Colonic mucosa (tissue), 4 donors: ENCODE results near the gene KIF3A. TPM values are rescaled to one million over a fixed set of nuclear protein-coding genes. Genes with fewer than 3 reads are reported as not detected.

ENCODE experiments used
- DNase-seq: peaks from one replicate; pipeline ENCODE4 v3.0.0-alpha.2; 2020
- H3K27ac ChIP-seq: fragments of 200-600 bp; one replicate; pipeline ENCODE4 v1.8.0; 2021
- H3K27me3 ChIP-seq: fragments of 200-600 bp; one replicate; pipeline ENCODE4 v1.8.0; 2021
- H3K36me3 ChIP-seq: fragments of 200-600 bp; one replicate; pipeline ENCODE4 v1.8.0; 2021
- H3K4me1 ChIP-seq: fragments of 200-600 bp; one replicate; pipeline ENCODE4 v1.8.0; 2021; ENCODE audit warnings: mild to moderate bottlenecking
- H3K4me3 ChIP-seq: fragments of 200-600 bp; one replicate; pipeline ENCODE4 v1.8.0; 2021
- H3K9ac ChIP-seq, 2 donors: one replicate each; pipeline ENCODE4 v1.7.0; 2013; ENCODE audit warnings: control low read depth in 2 of 2, low read depth in 2 of 2, low read length in 2 of 2
- H3K9me3 ChIP-seq: fragments of 200-600 bp; one replicate; pipeline ENCODE4 v1.8.0; 2021
- intact Hi-C: fragments of 100-400 bp; cut with DNase I; formaldehyde crosslinking; loops from one replicate; pipeline ENCODE4 v1.14.1; 2022
- total RNA-seq, 2 donors: library from RNA; stranded (reverse); fragmentation: NEBNext Ultra II Directional in 1 of 2; extraction: Animal tissue kit (Norgen Biotek cat#: 25700) in 1 of 2; gene quantifications; one replicate each; pipeline ENCODE4 v1.2.1, GENCODE V29; 2021
- TF ChIP-seq, protein P1 (sequence below): fragments of 200-600 bp; IDR thresholded peaks from one replicate; pipeline ENCODE4 v1.8.0; 2022; ENCODE audit warnings: antibody characterized with exemption, mild to moderate bottlenecking
- donor health status: healthy.
- donor health status: DM: no; HTN: no; CAD: no.
- donor health status: DM: no; HTN: no; CAD: no.

The KIF3A gene
- total RNA-seq, 2 donors from 2014 or later: 4.0 to 5.2 TPM

DNA sequence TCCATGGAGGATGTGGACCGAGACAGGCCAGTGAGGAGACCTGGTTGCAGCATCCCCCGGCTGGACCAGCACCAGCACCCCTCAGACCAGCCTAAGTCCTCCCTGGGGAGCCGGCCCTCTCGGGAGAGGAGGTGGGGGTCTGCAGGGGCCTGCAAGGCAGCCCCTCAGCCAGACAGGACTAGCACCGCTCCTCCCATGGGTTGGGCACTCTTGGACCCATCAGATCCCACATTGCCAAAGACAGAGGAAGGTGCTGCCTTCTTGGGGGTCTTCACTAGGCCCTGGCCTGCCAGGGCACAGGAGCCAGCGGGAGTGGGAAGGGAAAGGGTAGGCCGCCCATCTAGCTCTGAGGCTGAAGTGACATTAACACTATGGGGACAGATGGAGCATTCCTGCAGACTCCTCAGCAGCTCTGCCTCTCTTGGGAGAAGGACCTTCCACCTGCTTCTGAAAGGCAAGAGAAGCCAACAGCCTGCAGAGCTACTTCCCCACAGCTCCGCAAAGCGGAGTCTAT lies 72.6 kb downstream of the KIF3A start:
- TF ChIP-seq, protein P1, sequence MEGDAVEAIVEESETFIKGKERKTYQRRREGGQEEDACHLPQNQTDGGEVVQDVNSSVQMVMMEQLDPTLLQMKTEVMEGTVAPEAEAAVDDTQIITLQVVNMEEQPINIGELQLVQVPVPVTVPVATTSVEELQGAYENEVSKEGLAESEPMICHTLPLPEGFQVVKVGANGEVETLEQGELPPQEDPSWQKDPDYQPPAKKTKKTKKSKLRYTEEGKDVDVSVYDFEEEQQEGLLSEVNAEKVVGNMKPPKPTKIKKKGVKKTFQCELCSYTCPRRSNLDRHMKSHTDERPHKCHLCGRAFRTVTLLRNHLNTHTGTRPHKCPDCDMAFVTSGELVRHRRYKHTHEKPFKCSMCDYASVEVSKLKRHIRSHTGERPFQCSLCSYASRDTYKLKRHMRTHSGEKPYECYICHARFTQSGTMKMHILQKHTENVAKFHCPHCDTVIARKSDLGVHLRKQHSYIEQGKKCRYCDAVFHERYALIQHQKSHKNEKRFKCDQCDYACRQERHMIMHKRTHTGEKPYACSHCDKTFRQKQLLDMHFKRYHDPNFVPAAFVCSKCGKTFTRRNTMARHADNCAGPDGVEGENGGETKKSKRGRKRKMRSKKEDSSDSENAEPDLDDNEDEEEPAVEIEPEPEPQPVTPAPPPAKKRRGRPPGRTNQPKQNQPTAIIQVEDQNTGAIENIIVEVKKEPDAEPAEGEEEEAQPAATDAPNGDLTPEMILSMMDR: no peak
- no peaks in the 10 kb centered on the region for H3K4me1 ChIP-seq
- H3K9me3 ChIP-seq: no peaks in the 10 kb centered on the region
- no peak overlapping the region for H3K4me3 ChIP-seq
- H3K27me3 ChIP-seq: no peaks in the 10 kb centered on the region
- H3K36me3 ChIP-seq: no peaks in the 10 kb centered on the region
- DNase-seq: no peak
- H3K9ac ChIP-seq: no peak overlapping the region
- intact Hi-C loops: no loop called here
- no peak overlapping the region for H3K27ac ChIP-seq

DNA sequence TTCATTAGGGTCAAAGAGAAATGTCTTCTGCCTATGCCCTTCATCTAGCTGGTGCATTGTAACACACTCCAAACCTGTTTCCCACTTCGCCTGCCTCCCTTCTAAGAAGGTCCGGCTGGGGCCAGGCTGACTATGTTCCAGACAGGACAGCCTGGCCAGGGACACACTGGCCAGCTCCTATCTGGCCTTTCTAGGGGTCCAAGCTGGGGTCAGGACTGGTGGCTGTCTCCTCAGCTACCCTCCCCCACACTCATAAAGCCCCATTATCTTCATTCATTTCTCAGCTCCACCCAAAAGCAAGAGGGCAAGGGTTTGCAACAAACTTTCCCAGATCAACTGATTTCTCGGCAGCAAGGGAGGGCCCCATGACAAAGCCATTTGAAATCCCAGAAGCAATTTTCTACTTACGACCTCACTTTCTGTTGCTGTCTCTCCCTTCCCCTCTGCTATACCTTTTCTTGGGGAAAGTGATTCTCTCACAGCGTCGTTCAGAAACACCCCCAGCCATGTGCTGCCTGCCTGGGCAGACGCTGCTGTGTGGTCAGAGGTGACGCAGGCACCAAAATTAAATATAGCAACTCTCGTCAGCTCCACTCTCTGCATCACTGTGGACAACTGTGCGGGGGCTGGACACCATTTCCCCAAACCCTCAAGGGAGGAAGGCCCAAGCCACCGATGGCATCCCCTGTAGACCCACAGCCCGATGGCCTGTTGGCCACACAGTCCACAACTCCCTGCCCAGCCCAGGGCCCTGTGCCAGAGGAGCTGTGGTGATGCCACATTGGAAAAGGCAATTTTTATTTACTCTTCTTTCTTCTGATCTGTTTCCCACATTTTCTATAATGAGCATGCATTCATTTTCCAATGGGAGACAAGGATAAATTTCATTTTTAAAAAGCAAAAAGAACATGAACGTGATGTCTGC lies 73.3 kb downstream of the KIF3A start:
- H3K27ac ChIP-seq: no peak overlapping the region
- intact Hi-C loops: no loop called here
- no peak for DNase-seq
- H3K4me1 ChIP-seq: no peaks in the 10 kb centered on the region
- no peak overlapping the region for H3K4me3 ChIP-seq
- no peaks in the 10 kb centered on the region for H3K9me3 ChIP-seq
- TF ChIP-seq, protein P1: no peak
- no peak overlapping the region for H3K9ac ChIP-seq
- no peaks in the 10 kb centered on the region for H3K36me3 ChIP-seq
- H3K27me3 ChIP-seq: no peaks in the 10 kb centered on the region

DNA sequence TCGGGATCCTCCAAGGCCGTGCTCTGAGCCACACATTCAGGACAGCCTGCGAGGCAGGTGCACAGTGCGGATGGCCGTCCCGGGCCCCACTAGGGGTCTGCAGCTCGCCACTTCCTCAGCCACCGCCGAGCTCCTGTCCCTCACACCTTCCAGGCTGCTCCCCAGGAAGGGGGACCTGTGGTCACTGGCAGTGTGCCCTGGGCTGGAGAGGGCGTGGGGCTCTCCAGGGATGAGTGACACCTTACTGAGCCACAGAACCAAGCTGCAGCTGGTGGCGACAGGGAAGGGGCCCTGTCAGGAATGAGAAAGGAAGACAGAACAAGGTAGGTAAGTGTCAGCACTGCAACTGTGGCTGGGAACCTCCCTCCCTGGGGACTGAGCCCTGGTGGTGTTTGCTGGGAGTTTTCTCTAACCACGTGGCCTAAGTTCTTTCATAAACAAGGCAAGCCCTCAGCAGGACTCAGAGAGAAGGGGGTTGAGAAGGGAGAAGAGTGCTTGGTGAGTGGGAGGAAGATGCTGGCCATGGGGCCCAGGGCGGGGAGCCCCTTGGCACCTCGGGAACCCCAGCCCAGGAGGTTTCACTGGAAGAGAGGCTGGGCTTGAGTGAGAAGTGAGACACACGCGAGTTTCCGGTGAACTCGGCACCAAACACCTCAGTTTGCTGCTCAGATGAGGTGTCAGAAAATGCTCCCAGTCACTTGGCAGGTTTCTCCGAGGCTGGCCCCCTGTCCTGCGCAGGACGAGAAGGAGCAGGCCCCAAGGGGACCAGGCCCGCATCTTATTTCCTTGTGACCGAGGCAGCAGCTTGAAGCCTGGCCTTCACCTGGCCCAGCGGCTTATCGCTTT lies 74.2 kb downstream of the KIF3A start:
- Histone ChIP-seq H3K36me3 (no peaks in the 10 kb centered on the region), H3K27ac (no peak overlapping the region), H3K27me3 (no peaks in the 10 kb centered on the region), H3K9me3 (no peaks in the 10 kb centered on the region), H3K4me3 (no peak overlapping the region), H3K9ac (no peak overlapping the region), H3K4me1 (no peaks in the 10 kb centered on the region)
- no peak for DNase-seq
- intact Hi-C loops: no loop called here
- TF ChIP-seq, protein P1: no peak

DNA sequence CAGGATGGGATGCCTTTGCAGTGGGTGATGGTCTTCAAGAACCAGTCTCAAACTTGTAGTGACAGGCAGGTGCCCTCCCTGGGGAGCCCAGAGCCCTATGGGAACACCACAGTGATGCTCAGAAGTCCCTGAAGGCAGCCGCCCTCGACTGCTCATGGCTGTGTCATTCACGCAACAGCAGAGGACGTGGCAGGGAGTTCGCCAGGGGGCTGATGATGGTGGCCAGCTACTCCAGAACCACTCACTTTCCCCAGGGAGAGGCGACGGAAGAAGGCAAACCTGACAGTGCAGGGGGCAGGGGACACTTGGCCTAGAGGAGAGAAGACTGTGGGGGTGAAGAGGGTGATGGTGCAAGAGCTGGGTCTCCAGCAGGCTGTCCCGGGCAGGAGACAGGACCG lies 75.3 kb downstream of the KIF3A start:
- no peaks in the 10 kb centered on the region for H3K4me1 ChIP-seq
- no peak for DNase-seq
- intact Hi-C loops: no loop called here
- H3K27ac ChIP-seq: no peak overlapping the region
- no peaks in the 10 kb centered on the region for H3K36me3 ChIP-seq
- no peaks in the 10 kb centered on the region for H3K9me3 ChIP-seq
- peaks cover under 1% of the 10 kb centered on the region for H3K27me3 ChIP-seq
- H3K9ac ChIP-seq: no peak overlapping the region
- no peak overlapping the region for H3K4me3 ChIP-seq
- TF ChIP-seq, protein P1: no peak

DNA sequence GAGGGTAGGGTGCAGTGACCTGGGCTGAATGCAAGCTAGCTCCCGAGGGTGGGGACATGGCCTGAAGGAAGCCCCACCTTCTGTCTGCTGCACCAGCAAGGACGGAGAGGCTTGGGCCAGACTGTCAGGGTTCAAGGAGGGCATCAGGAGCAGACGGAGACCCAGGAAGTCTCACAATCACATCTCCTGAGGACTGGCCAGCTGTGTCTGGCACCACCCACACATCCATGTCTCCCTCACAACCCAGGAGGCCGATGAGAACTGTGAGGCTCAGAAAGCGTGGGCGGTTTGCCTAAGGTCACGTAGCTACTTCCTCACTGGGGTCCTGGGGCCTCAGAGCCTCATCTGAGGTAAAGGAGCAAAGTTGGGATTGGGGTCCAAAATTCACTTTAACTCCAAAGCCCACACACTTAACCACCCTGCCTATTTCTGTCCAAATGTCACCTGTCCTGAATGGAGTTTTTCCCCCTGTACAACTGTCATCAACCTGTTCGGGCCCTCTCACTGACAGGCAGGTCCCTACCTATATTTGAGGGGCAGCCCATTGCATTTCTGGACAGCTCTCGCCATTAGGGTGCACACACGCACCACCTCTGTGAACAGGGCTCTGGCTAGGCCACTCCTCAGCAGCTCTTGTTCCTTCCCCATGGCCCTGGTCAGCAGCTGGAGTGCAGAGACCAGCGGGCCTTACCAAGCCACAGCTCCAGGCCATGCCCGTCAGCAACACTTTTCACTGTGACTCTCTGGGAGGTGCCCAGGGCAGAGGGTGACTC lies 75.9 kb downstream of the KIF3A start:
- no peak for DNase-seq
- no peak overlapping the region for H3K9ac ChIP-seq
- intact Hi-C loops: no loop called here

More for the DNA sequence above, 75.9 kb downstream of the KIF3A start:
- TF ChIP-seq, protein P1: no peak
- Histone ChIP-seq H3K9me3 (no peaks in the 10 kb centered on the region), H3K36me3 (no peaks in the 10 kb centered on the region), H3K27me3 (peaks cover 6% of the 10 kb centered on the region), H3K27ac (no peak overlapping the region), H3K4me3 (no peak overlapping the region), H3K4me1 (peaks cover 2% of the 10 kb centered on the region)
